GM12873 (cell line): ENCODE data around the gene PBX3.

Experiments
- TF ChIP-seq, protein P1 (sequence below): IDR thresholded peaks from 2 replicates; pipeline ENCODE4 v1.5.1; 2012; ENCODE audit warnings: low read depth, mild to moderate bottlenecking, moderate library complexity, low read length, control low read depth; ENCODE audit not compliant: insufficient read depth; ENCODE audit errors: missing control alignments

Gene PBX3

GRCh38 chr9:125993466-125993865 lies 246.3 kb downstream of the PBX3 start:
- TF ChIP-seq, protein P1, sequence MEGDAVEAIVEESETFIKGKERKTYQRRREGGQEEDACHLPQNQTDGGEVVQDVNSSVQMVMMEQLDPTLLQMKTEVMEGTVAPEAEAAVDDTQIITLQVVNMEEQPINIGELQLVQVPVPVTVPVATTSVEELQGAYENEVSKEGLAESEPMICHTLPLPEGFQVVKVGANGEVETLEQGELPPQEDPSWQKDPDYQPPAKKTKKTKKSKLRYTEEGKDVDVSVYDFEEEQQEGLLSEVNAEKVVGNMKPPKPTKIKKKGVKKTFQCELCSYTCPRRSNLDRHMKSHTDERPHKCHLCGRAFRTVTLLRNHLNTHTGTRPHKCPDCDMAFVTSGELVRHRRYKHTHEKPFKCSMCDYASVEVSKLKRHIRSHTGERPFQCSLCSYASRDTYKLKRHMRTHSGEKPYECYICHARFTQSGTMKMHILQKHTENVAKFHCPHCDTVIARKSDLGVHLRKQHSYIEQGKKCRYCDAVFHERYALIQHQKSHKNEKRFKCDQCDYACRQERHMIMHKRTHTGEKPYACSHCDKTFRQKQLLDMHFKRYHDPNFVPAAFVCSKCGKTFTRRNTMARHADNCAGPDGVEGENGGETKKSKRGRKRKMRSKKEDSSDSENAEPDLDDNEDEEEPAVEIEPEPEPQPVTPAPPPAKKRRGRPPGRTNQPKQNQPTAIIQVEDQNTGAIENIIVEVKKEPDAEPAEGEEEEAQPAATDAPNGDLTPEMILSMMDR: no peak

DNA sequence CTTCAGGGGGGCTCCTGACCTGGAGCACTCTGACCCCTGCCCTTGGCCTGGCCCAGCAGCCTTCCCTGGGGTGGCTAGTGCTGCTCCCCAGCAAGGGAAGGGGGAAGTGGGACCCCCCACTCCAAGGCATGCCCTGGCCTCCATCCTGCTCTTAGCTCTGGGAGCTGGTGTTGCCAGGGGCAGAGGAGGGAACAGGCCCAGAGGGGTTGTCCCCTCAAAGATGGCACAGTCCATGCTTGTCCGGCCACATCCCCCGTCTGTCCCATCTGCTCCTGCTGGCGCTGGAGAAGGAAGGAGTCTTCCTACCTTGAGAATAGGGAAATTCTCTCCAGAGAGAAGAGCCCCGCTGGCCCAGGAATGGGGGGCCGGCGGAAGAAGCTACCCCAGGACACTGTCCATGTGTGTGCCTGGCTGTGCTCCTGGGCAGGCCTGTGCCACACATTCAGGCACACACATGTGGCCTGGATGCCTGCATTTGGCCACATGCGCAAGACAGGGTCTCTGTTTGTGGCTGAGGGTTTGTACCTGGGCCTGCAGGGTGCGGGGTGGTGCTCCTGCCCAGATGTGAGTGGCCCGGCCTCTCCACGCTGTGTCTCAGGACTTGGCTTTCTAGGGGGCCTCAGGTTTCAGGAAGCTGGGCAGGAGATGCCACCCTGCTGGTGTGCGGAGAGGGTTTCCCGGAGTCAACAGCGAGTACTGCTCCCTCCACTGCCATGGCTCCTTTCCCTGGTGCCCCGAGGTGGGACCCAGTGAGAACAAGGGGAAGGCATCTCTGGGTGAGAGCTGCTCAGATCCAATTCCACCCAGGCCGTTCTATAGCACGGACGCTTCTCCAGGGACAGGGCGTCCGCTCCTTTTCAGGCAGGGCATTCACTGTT lies 247.1 kb downstream of the PBX3 start:
- TF ChIP-seq, protein P1: no peak

- TF ChIP-seq, protein P1: no peak
Observed at GRCh38 chr9:125995006-125995405, 247.8 kb downstream of the PBX3 start.

DNA sequence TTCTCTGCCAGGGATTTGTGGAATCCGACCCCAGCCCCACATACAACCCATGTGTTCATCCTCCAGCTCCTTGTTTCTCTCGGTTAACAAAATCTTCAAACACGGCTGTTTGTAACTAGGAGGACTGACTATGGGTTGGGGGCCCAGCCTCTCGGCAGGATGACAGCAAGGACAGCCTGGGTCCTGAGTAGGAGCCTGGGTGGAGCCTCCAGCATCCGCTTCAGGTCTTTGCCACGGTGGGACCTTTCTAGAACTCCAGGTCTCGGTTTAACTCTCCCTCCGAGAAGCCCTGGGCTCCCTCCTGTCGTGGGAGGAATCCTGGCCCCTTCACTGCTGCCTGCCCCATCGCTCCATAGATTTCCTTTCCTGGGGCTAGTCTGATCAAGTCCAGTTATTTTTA lies 248.5 kb downstream of the PBX3 start:
- TF ChIP-seq, protein P1: no peak

DNA sequence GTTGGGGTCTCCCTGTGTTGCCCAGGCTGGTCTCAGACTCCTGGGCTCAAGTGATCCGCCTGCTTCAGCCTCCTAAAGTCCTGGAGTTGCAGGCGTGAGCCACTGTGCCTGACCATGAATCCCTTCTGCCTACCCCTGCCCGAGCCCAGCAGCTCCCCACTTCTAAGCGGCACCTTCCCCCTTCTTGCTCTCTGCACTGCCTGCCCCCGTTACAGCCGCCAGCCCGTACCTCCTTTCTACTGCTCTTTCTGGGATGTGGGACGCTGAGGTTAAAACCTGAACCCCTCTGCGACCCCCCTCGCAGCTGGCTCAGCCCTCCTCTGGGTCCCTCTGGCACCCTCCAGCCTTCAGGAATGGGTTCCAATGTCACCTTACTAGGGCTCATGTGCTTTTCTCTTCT lies 249.6 kb downstream of the PBX3 start:
- TF ChIP-seq, protein P1: no peak

GRCh38 chr9:125997196-125997823 lies 250.1 kb downstream of the PBX3 start:
- TF ChIP-seq, protein P1: no peak

GRCh38 chr9:125998837-125999503 lies 251.8 kb downstream of the PBX3 start:
- TF ChIP-seq, protein P1: no peak
